Measurements from ENCODE around the gene PPAT.
"Not testable (repeated sequence)": the region's sequence is repeated elsewhere in the genome, so short reads cannot be mapped to it uniquely, and the experiment has no call there.

PPAT gene

GRCh38 chr4:56374956-56375355 lies 60.5 kb downstream of the PPAT start:
- no peak for DNase-seq

- DNase-seq, result no peak
Measured at GRCh38 chr4:56372774-56373173, 62.6 kb downstream of the PPAT start.

GRCh38 chr4:56371426-56372220 lies 63.8 kb downstream of the PPAT start:
- DNase-seq, result no peak

- DNase-seq, result no peak
Measured at GRCh38 chr4:56370377-56370776, 65.0 kb downstream of the PPAT start.

GRCh38 chr4:56362981-56363380 lies 72.4 kb downstream of the PPAT start:
- DNase-seq, result not testable (repeated sequence)

GRCh38 chr4:56360071-56360470 lies 75.3 kb downstream of the PPAT start:
- no peak for DNase-seq

- DNase-seq, result no peak
Measured at GRCh38 chr4:56356650-56357049, 78.8 kb downstream of the PPAT start.

GRCh38 chr4:56348576-56348975 lies 86.8 kb downstream of the PPAT start:
- DNase-seq, result no peak

GRCh38 chr4:56345458-56345857 lies 90.0 kb downstream of the PPAT start:
- no peak for DNase-seq

Data from NCI-H446 (cell line).